IMR-90 (cell line): ENCODE data around the gene NUBPL.

ENCODE experiments used
- BHLHE40 ChIP-seq: fragments of 150-350 bp; IDR thresholded peaks from 2 replicates; pipeline ENCODE4 v1.6.1; 2016; ENCODE audit warnings: mild to moderate bottlenecking, low read depth, low read length
- CHD1 ChIP-seq: IDR thresholded peaks from 2 replicates; pipeline ENCODE4 v1.6.1; 2012; ENCODE audit warnings: low read depth, low read length, improper control_type of control experiment
- FOS ChIP-seq: fragments of 150-350 bp; IDR thresholded peaks from 2 replicates; pipeline ENCODE4 v1.6.1; 2016; ENCODE audit warnings: low read depth, low read length
- MXI1 ChIP-seq: IDR thresholded peaks from 2 replicates; pipeline ENCODE4 v1.6.1; 2012; ENCODE audit warnings: low read depth, mild to moderate bottlenecking, low read length, moderate library complexity, borderline replicate concordance
- POLR2A ChIP-seq: IDR thresholded peaks from 2 replicates; pipeline ENCODE4 v1.6.1; 2012; ENCODE audit warnings: mild to moderate bottlenecking, low read depth, low read length
- RAD21 ChIP-seq: IDR thresholded peaks from 2 replicates; pipeline ENCODE4 v1.6.1; 2012; ENCODE audit warnings: low read length, improper control_type of control experiment
- RCOR1 ChIP-seq: IDR thresholded peaks from 2 replicates; pipeline ENCODE4 v1.6.1; 2012; ENCODE audit warnings: mild to moderate bottlenecking, low read length, improper control_type of control experiment; ENCODE audit not compliant: insufficient replicate concordance
- RFX5 ChIP-seq: IDR thresholded peaks from 2 replicates; pipeline ENCODE4 v1.8.0; 2012; ENCODE audit warnings: low read depth, mild to moderate bottlenecking, low read length, moderate library complexity
- SMC3 ChIP-seq: fragments of 150-350 bp; IDR thresholded peaks from 2 replicates; pipeline ENCODE4 v1.6.1; 2016; ENCODE audit warnings: low read depth, mild to moderate bottlenecking, antibody characterized with exemption, low read length, moderate library complexity
- TF ChIP-seq, protein P1 (sequence below): conservative IDR thresholded peaks from 2 replicates; pipeline ENCODE4 v1.5.1; 2012; ENCODE audit warnings: mild to moderate bottlenecking, low read depth, low read length, improper control_type of control experiment
- TF ChIP-seq, protein P2 (sequence below): fragments of 150-350 bp; IDR thresholded peaks from 2 replicates; pipeline ENCODE4 v1.6.1; 2017; ENCODE audit warnings: mild to moderate bottlenecking, antibody characterized with exemption, low read length, low read depth
- TF ChIP-seq, protein P3 (sequence below): fragments of 150-350 bp; IDR thresholded peaks from 2 replicates; pipeline ENCODE4 v1.6.1; 2016; ENCODE audit warnings: low read depth, mild to moderate bottlenecking, low read length, moderate library complexity, borderline replicate concordance

DNA sequence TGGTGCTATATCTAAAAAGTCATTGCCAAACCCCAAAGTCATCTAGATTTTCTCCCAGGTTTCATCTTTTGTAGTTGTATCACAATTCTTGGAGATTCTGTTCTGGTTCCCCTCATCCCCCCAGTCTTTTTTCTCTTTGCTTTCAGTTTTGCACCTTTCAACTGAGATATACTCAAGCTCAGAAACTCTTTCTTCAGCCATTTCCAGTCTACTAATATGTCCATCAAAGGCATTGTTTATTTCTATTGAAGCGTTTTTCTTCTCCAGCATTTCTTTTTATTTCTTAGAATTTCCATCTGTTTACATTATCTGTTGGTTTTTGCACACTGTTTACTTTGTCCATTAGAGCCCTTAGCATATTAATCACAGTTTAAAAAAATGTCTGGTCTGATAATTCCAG is 179.5 kb downstream of the NUBPL start:
- no peak for TF ChIP-seq CHD1
- TF ChIP-seq, protein P1, sequence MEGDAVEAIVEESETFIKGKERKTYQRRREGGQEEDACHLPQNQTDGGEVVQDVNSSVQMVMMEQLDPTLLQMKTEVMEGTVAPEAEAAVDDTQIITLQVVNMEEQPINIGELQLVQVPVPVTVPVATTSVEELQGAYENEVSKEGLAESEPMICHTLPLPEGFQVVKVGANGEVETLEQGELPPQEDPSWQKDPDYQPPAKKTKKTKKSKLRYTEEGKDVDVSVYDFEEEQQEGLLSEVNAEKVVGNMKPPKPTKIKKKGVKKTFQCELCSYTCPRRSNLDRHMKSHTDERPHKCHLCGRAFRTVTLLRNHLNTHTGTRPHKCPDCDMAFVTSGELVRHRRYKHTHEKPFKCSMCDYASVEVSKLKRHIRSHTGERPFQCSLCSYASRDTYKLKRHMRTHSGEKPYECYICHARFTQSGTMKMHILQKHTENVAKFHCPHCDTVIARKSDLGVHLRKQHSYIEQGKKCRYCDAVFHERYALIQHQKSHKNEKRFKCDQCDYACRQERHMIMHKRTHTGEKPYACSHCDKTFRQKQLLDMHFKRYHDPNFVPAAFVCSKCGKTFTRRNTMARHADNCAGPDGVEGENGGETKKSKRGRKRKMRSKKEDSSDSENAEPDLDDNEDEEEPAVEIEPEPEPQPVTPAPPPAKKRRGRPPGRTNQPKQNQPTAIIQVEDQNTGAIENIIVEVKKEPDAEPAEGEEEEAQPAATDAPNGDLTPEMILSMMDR = no peak
- no peak for TF ChIP-seq RFX5
- TF ChIP-seq RAD21 = no peak
- no peak for TF ChIP-seq POLR2A
- TF ChIP-seq SMC3 = no peak
- no peak for TF ChIP-seq FOS
- no peak for TF ChIP-seq BHLHE40
- TF ChIP-seq, protein P2, sequence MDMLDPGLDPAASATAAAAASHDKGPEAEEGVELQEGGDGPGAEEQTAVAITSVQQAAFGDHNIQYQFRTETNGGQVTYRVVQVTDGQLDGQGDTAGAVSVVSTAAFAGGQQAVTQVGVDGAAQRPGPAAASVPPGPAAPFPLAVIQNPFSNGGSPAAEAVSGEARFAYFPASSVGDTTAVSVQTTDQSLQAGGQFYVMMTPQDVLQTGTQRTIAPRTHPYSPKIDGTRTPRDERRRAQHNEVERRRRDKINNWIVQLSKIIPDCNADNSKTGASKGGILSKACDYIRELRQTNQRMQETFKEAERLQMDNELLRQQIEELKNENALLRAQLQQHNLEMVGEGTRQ = no peak
- TF ChIP-seq RCOR1 = no peak
- TF ChIP-seq MXI1 = no peak
- TF ChIP-seq, protein P3, sequence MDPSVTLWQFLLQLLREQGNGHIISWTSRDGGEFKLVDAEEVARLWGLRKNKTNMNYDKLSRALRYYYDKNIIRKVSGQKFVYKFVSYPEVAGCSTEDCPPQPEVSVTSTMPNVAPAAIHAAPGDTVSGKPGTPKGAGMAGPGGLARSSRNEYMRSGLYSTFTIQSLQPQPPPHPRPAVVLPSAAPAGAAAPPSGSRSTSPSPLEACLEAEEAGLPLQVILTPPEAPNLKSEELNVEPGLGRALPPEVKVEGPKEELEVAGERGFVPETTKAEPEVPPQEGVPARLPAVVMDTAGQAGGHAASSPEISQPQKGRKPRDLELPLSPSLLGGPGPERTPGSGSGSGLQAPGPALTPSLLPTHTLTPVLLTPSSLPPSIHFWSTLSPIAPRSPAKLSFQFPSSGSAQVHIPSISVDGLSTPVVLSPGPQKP = no peak
